Measurements from ENCODE around the gene CPA3.

GRCh38 chr3:148880681-148881080, 15.6 kb downstream of the CPA3 start:
- TF ChIP-seq CTCF (IDR thresholded peaks at IDR 0.05) (no peak), EP300 (IDR thresholded peaks at IDR 0.05) (no peak)

All from tibial nerve (tissue), 4 donors.